GM18508 (cell line): ENCODE results near the gene ASGR1.
"Not testable (repeated sequence)": the region's sequence is repeated elsewhere in the genome, so short reads cannot be mapped to it uniquely, and the experiment has no call there.

Experiments used
- ATAC-seq: cut with Tn5 transposase; IDR thresholded peaks from one replicate; pipeline ENCODE4 v1.9.1; 2021; ENCODE audit warnings: moderate number of reproducible peaks; ENCODE audit not compliant: insufficient read depth, unreplicated experiment

ASGR1 gene

GRCh38 chr17:7168841-7169564 lies 10.2 kb downstream of the ASGR1 start:
- not testable (repeated sequence) for ATAC-seq

GRCh38 chr17:7167832-7168231 lies 11.3 kb downstream of the ASGR1 start:
- ATAC-seq = no peak

- ATAC-seq = no peak
Measured at GRCh38 chr17:7166873-7167272, 12.3 kb downstream of the ASGR1 start.

GRCh38 chr17:7159571-7159970 lies 19.6 kb downstream of the ASGR1 start:
- ATAC-seq = not testable (repeated sequence)

- not testable (repeated sequence) for ATAC-seq
Measured at GRCh38 chr17:7158424-7158823, 20.7 kb downstream of the ASGR1 start.

GRCh38 chr17:7156342-7156940 lies 22.7 kb downstream of the ASGR1 start:
- ATAC-seq = no peak

- ATAC-seq = no peak
Measured at GRCh38 chr17:7147772-7148171, 31.4 kb downstream of the ASGR1 start.

GRCh38 chr17:7146115-7146514 lies 33.1 kb downstream of the ASGR1 start:
- no peak for ATAC-seq

- ATAC-seq = no peak
Measured at GRCh38 chr17:7144213-7144612, 35.0 kb downstream of the ASGR1 start.

GRCh38 chr17:7141824-7142223 lies 37.3 kb downstream of the ASGR1 start:
- ATAC-seq = no peak

- no peak for ATAC-seq
Measured at GRCh38 chr17:7139400-7139799, 39.8 kb downstream of the ASGR1 start.

GRCh38 chr17:7138800-7139381 lies 40.3 kb downstream of the ASGR1 start:
- no peak for ATAC-seq

- ATAC-seq = no peak
Measured at GRCh38 chr17:7137171-7137943, 41.8 kb downstream of the ASGR1 start.

GRCh38 chr17:7136266-7136877 lies 42.8 kb downstream of the ASGR1 start:
- ATAC-seq = no peak

GRCh38 chr17:7133916-7134315 lies 45.3 kb downstream of the ASGR1 start:
- ATAC-seq = no peak

- ATAC-seq = no peak
Measured at GRCh38 chr17:7133424-7133823, 45.7 kb downstream of the ASGR1 start.

- peak; percentile 58 for ATAC-seq
Measured at GRCh38 chr17:7132511-7133094, 46.6 kb downstream of the ASGR1 start.

GRCh38 chr17:7131423-7131791 lies 47.8 kb downstream of the ASGR1 start:
- no peak for ATAC-seq

- no peak for ATAC-seq
Measured at GRCh38 chr17:7130621-7131422, 48.3 kb downstream of the ASGR1 start.
